ENCODE data around the gene ADIRF.
"Not testable (repeated sequence)": the region's sequence is repeated elsewhere in the genome, so short reads cannot be mapped to it uniquely, and the experiment has no call there.

Gene ADIRF

DNA sequence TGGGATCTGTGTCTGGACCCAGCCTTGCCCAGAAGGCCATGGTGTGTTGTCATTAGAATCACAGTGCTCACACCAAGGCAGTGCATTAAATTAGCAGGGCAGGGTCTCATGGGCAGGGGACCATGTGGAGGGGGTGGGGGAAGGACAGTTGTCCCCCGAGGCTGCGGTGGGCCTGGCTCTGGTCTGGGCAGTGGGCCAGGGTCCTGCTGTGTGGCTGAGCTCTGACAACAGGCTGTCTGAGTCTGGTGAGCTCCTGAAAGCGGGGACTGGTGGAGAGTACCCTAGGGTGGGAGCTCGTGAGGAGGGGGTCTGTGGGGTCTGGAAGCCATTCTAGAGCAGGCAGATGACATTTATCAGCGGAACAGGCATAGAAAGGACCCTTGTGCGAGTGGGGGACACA, 49.8 kb downstream of the ADIRF start:
- H3K4me3 ChIP-seq (ENCODE audit: low read length); H3K79me2 ChIP-seq (ENCODE audit: control insufficient read depth, low read length); H3K9me3 ChIP-seq (ENCODE audit: control insufficient read depth, insufficient read depth, low read length); H3K4me1 ChIP-seq (ENCODE audit: control insufficient read depth, low read length); H3F3A ChIP-seq (ENCODE audit: control insufficient read depth, insufficient read depth); H3K27ac ChIP-seq (ENCODE audit: low read depth, low read length); H3K27me3 ChIP-seq (ENCODE audit: control insufficient read depth, low read length); H4K20me1 ChIP-seq (ENCODE audit: control insufficient read depth, insufficient read depth, low read depth, low read length); H3K9me2 ChIP-seq (replicated peaks; ENCODE audit: control insufficient read depth, low read length); H3K4me2 ChIP-seq (ENCODE audit: low read length); H3K36me3 ChIP-seq (ENCODE audit: control insufficient read depth, low read length): not testable (repeated sequence)

DNA sequence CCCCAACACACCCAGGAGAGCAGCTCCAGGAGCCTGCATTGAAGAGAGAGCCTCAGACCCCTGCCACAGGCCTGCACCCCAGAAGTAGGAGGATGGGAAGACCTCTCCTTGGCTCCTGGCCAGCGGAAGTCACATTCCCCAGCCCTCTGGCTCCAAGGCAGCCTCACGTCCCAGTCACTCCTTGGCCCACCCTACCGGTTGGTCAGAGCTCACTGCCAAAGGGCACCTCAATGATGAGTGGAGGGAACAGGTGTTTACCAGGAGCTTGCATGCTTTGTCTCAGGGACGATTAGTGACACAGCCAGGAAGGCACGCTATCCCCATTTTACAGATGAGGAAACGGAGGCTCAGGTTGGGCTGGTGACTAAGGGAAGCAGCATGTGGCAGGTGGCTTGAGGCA, 50.8 kb downstream of the ADIRF start:
- H3K9me3 ChIP-seq (ENCODE audit: control insufficient read depth, insufficient read depth, low read length); H3F3A ChIP-seq (ENCODE audit: control insufficient read depth, insufficient read depth); H3K4me2 ChIP-seq (ENCODE audit: low read length); H3K9me2 ChIP-seq (replicated peaks; ENCODE audit: control insufficient read depth, low read length); H3K4me1 ChIP-seq (ENCODE audit: control insufficient read depth, low read length); H3K4me3 ChIP-seq (ENCODE audit: low read length); H3K36me3 ChIP-seq (ENCODE audit: control insufficient read depth, low read length); H4K20me1 ChIP-seq (ENCODE audit: control insufficient read depth, insufficient read depth, low read depth, low read length); H3K27ac ChIP-seq (ENCODE audit: low read depth, low read length); H3K79me2 ChIP-seq (ENCODE audit: control insufficient read depth, low read length); H3K27me3 ChIP-seq (ENCODE audit: control insufficient read depth, low read length): not testable (repeated sequence)

DNA sequence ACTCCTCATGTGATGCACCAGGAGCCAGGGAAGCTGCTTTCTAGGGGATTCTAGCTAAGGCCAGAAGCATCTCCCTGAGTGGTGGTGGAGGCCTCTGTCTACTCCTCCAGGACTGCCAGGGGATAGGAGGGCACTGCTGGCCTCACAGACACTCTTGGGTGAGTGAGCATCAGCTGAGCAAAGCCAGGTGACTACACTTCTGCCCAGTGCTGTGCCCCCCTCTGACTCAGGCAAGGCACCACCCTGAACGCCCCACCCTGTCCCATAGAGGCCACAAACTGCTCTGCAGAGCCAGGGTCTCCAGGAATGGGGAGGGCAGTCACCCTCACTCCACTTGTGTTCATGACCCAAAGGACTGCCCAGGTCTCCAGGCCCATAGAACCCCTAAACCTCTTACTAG, 51.2 kb downstream of the ADIRF start:
- H3K36me3 ChIP-seq (ENCODE audit: control insufficient read depth, low read length); H3K4me2 ChIP-seq (ENCODE audit: low read length); H3K4me3 ChIP-seq (ENCODE audit: low read length); H3K27me3 ChIP-seq (ENCODE audit: control insufficient read depth, low read length); H3K9me2 ChIP-seq (replicated peaks; ENCODE audit: control insufficient read depth, low read length); H3K27ac ChIP-seq (ENCODE audit: low read depth, low read length); H3F3A ChIP-seq (ENCODE audit: control insufficient read depth, insufficient read depth); H3K4me1 ChIP-seq (ENCODE audit: control insufficient read depth, low read length); H4K20me1 ChIP-seq (ENCODE audit: control insufficient read depth, insufficient read depth, low read depth, low read length); H3K9me3 ChIP-seq (ENCODE audit: control insufficient read depth, insufficient read depth, low read length); H3K79me2 ChIP-seq (ENCODE audit: control insufficient read depth, low read length): not testable (repeated sequence)

DNA sequence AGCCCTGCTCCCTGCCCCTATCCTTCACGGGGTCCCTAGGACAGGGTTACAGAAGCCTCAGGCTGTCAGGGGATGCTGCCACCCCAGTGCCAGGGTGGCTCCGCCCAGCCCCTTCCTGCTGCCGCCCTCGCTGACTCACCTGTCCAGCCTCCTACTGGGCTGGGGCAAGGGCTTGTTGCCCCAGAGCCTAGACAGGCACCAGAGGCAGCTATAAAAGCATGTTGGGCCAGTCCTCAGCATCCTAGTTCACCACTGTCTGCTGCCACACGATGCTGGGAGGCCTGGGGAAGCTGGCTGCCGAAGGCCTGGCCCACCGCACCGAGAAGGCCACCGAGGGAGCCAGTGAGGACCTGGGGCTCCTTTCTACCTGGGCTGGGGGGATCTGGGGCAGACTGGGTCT, 51.8 kb downstream of the ADIRF start, which contains the start of gene FAM25A:
FAM25A (plus strand) TSS at position 239 of the 400 bp plus-strand sequence; CDS start at position 270, 31 bp downstream.
- H3K9me3 ChIP-seq (ENCODE audit: control insufficient read depth, insufficient read depth, low read length); H3K27me3 ChIP-seq (ENCODE audit: control insufficient read depth, low read length); H3K9me2 ChIP-seq (replicated peaks; ENCODE audit: control insufficient read depth, low read length); H3K27ac ChIP-seq (ENCODE audit: low read depth, low read length); H3K4me2 ChIP-seq (ENCODE audit: low read length); H3K4me1 ChIP-seq (ENCODE audit: control insufficient read depth, low read length); H3K36me3 ChIP-seq (ENCODE audit: control insufficient read depth, low read length); H4K20me1 ChIP-seq (ENCODE audit: control insufficient read depth, insufficient read depth, low read depth, low read length); H3K4me3 ChIP-seq (ENCODE audit: low read length); H3K79me2 ChIP-seq (ENCODE audit: control insufficient read depth, low read length); H3F3A ChIP-seq (ENCODE audit: control insufficient read depth, insufficient read depth): not testable (repeated sequence)
